HG02678 (cell line): ENCODE data around the gene FGF8.

ENCODE experiments used
- ATAC-seq: cut with Tn5 transposase; IDR thresholded peaks from one replicate; pipeline ENCODE4 v1.9.1; 2021; ENCODE audit warnings: mild to moderate bottlenecking, moderate library complexity; ENCODE audit not compliant: unreplicated experiment

The FGF8 gene

DNA sequence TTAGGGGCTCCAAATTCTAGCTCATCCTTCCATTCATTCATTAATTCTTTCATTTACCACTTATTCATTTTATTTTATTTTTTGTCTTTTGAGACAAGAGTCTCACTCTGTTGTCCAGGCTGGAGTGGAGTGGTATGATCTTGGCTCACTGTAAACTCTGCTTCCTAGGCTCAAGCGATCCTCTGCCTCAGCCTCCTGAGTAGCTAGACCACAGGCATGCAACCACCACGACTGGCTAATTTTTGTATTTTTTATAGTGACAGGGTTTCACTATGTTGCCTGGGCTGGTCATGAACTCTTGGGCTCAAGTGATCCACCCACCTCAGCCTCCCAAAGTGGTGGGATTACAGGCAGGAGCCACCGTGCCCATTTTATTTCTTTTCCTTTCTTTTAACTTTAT is 31.6 kb downstream of the FGF8 start:
- ATAC-seq: no peak

DNA sequence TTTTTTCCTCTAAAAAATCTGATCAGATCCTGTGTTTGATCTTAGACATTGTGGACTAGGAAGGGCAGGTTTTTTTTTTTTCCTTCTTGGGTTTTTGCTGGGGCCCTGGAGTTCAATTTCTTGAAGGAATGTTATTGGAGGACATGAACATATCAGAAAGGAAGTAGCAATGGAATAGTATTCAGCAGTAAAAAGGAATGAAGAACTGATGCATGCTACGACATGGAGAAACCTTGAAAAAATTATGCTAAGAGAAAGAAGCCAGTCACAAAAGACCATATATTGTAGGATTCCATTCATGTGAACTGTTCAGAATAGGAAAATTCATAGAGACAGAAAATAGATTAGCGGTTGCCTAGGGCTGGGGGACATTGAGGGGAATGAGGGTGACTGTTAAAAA is 34.0 kb downstream of the FGF8 start:
- ATAC-seq: no peak

GRCh38 chr10:101736666-101737065 is 39.2 kb downstream of the FGF8 start:
- no peak for ATAC-seq

- no peak for ATAC-seq
Observed at GRCh38 chr10:101732096-101732495, 43.8 kb downstream of the FGF8 start.

DNA sequence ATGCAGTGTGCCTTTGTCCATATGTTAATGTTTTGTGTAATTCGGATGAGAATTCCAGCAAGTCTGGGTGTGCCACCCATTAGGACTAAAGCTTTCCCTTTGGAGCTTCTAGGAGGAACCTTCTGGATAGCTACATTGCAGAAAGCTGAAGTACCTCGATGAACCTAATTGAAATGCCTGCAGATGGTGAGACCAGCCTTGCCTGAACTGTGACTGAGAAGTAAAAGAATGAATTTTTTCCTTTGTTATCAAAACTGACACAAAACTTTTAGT is 49.9 kb downstream of the FGF8 start:
- no peak for ATAC-seq

GRCh38 chr10:101725296-101726114 is 50.4 kb downstream of the FGF8 start:
- no peak for ATAC-seq

DNA sequence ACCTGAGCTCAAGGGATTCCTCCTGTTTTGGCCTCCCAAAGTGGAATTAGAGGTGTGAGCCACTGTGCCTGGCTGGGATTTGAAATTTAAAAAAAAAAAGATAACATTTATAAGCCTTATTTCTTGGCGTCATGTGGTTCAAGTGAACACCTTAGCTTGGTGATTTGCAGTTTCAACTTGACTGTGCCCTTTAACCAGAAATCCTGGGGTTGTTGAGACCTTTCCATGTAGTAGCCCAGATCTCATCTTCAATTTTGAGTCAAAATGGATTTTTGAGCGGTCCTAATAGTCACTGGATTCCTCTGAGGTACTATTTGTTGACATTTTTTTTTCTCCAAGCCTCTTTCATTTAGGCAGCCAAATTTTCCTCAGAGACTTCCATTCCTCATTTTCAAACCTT is 51.5 kb downstream of the FGF8 start:
- ATAC-seq: no peak

DNA sequence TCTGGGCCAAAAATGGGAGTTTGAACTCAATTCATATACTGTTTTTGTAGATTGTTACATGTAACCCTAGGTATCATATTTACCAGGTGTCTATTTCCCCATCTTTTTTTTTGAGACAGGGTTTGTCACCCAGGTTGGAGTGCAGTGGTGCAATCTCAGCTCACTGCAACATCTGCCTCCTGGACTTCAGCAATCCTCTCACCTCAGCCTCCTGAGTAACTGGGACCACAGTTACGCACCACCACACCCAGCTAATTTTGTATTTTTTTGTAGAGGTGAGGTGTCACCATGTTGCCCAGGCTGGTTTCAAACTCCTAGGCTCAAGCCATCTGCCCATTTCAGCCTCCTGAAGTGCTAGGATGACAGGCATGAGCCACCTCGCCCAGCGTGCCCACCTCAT is 52.7 kb downstream of the FGF8 start:
- ATAC-seq: no peak

DNA sequence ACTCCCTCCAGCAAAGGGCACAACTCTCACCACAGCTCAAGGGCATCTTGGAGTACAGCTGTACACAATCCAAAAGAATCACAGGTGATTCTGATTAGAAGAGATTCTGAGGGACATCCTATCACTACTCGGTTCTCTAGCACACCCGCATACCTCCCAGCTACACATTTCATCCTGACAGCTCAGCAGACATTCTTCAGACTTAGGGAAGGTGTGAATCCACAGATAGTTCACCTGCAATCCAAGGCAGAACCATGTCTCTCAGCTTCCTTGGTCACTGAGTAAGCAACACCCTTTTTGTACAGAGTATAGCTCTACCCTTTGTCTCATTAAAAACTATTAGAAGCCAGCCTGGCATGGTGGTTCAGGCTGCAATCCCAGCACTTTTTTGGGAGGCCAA is 54.1 kb downstream of the FGF8 start:
- ATAC-seq: no peak

DNA sequence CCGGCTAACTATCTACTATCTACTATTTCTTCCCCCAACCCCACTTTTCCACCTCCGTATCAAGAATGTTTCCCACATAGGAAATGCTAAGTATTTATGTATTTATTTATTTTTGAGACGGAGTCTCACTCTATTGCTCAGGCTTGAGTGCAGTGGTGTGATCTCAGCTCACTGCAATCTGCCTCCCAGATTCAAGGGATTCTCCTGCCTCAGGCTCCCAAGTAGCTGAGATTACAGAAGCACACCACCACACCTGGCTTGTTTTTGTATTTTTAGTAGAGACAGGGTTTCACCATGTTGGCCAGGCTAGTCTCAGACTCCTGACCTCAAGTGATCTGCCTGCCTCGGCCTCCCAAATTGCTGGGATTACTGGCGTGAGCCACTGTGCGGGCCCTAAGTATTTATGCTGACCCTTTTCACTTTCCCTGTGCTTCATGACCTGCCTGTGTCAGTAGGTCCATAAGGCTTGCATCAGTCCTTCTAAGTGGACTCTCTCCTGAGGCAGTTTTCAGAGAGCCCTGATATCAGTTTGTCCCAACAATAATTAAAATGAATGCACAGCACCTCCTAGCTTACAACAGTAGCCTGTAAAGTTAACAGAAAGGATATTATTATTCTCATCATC is 55.2 kb downstream of the FGF8 start:
- no peak for ATAC-seq
